GM21529 (cell line): ENCODE results near the gene SPATA16.
A peak's percentile ranks its signal among the peaks of the same experiment; 100 is the strongest.
"Not testable (repeated sequence)": the region's sequence is repeated elsewhere in the genome, so short reads cannot be mapped to it uniquely, and the experiment has no call there.

Experiments
- ATAC-seq: cut with Tn5 transposase; IDR thresholded peaks from one replicate; pipeline ENCODE4 v1.9.1; 2021; ENCODE audit not compliant: unreplicated experiment

SPATA16 gene

GRCh38 chr3:172892158-172892557 lies 248.9 kb downstream of the SPATA16 start:
- no peak for ATAC-seq

- no peak for ATAC-seq
Observed at GRCh38 chr3:172885704-172886103, 255.3 kb downstream of the SPATA16 start.

GRCh38 chr3:172882563-172882962 lies 258.5 kb downstream of the SPATA16 start:
- no peak for ATAC-seq

- ATAC-seq, result not testable (repeated sequence)
Observed at GRCh38 chr3:172879381-172879780, 261.7 kb downstream of the SPATA16 start.

- no peak for ATAC-seq
Observed at GRCh38 chr3:172877011-172877410, 264.0 kb downstream of the SPATA16 start.

GRCh38 chr3:172876297-172876696 lies 264.7 kb downstream of the SPATA16 start:
- no peak for ATAC-seq

GRCh38 chr3:172875039-172875438 lies 266.0 kb downstream of the SPATA16 start:
- ATAC-seq, result no peak

GRCh38 chr3:172869784-172870518 lies 271.1 kb downstream of the SPATA16 start:
- ATAC-seq, result no peak

- no peak for ATAC-seq
Observed at GRCh38 chr3:172869368-172869771, 271.7 kb downstream of the SPATA16 start.

GRCh38 chr3:172868582-172869200 lies 272.3 kb downstream of the SPATA16 start:
- ATAC-seq, result no peak

- not testable (repeated sequence) for ATAC-seq
Observed at GRCh38 chr3:172866726-172867350, 274.2 kb downstream of the SPATA16 start.

GRCh38 chr3:172859041-172859440 lies 282.0 kb downstream of the SPATA16 start:
- no peak for ATAC-seq

GRCh38 chr3:172856795-172857742 lies 284.0 kb downstream of the SPATA16 start:
- no peak for ATAC-seq

- ATAC-seq, result no peak
Observed at GRCh38 chr3:172855037-172855436, 286.0 kb downstream of the SPATA16 start.

GRCh38 chr3:172853921-172854666 lies 286.9 kb downstream of the SPATA16 start:
- no peak for ATAC-seq

GRCh38 chr3:172853005-172853404 lies 288.0 kb downstream of the SPATA16 start:
- ATAC-seq, result no peak

- no peak for ATAC-seq
Observed at GRCh38 chr3:172848910-172849309, 292.1 kb downstream of the SPATA16 start.

- no peak for ATAC-seq
Observed at GRCh38 chr3:172847292-172847691, 293.7 kb downstream of the SPATA16 start.

GRCh38 chr3:172846706-172847105 lies 294.3 kb downstream of the SPATA16 start:
- no peak for ATAC-seq

GRCh38 chr3:172846103-172846561 lies 294.9 kb downstream of the SPATA16 start:
- peak; percentile 80 for ATAC-seq
